ENCODE data around the gene DLL4. TPM values are rescaled to one million over a fixed set of nuclear protein-coding genes. Genes with fewer than 3 reads are reported as not detected.

DLL4 gene
- total and polyA plus RNA-seq, 9 donors = 2.6 to 15.7 (median 7.9) TPM

GRCh38 chr15:40911693-40912092 is 17.4 kb upstream of the DLL4 start:
- Histone ChIP-seq H3K27ac (no peak overlapping the region), H3K4me3 (no peak overlapping the region), H3K36me3 (no peaks in the 10 kb centered on the region), H3K9me3 (no peaks in the 10 kb centered on the region), H3K27me3 (no peaks in the 10 kb centered on the region), H3K4me1 (ENCODE audit: insufficient read depth) (peaks cover under 1% of the 10 kb centered on the region)
- no peak for DNase-seq
- intact Hi-C loops (cut with DNase I) = loop anchor here in 1 of 4 donors (10.0 kb wide), 1 partner anchor 113 kb away; no protein-coding TSS in a partner anchor
- 82 to 95% (median 93%) methylated on average over 2 of the region's 2 CpGs for WGBS, 3 donors
- TF ChIP-seq EP300 (IDR thresholded peaks at IDR 0.05) (no peak), CTCF (IDR thresholded peaks at IDR 0.05) (no peak), POLR2A (IDR thresholded peaks at IDR 0.05) (no peak)

DNA sequence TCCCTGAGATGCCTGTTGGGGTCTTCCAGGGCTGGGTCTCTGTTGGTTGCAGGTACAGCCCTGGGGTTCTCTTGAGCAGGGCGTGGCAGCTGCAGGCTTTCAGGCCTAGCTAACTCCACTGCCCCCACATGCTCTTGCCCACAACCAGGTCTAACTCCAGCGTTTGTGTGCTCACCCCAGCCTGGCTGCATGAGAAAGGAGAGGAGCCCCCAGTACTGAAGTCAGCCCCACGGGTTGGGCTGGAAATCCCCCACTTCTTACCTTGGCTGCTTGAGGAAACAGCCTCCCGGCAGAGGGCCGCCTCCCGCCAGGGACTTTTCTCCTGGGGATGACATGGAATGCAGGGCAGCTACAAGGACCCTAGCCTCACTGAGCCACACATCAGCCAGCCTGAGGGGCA is 16.7 kb upstream of the DLL4 start:
- Histone ChIP-seq H3K36me3 (no peaks in the 10 kb centered on the region), H3K4me1 (ENCODE audit: insufficient read depth) (no peaks in the 10 kb centered on the region), H3K27me3 (no peaks in the 10 kb centered on the region), H3K4me3 (no peak overlapping the region), H3K27ac (no peak overlapping the region), H3K9me3 (no peaks in the 10 kb centered on the region)
- TF ChIP-seq EP300 (IDR thresholded peaks at IDR 0.05) = no peak
- no peak for TF ChIP-seq POLR2A (IDR thresholded peaks at IDR 0.05)
- TF ChIP-seq CTCF (IDR thresholded peaks at IDR 0.05) = no peak
- intact Hi-C loops (cut with DNase I) = loop anchor here in 1 of 4 donors (10.0 kb wide), 1 partner anchor 112 kb away; no protein-coding TSS in a partner anchor
- DNase-seq = no peak
- 75 to 86% (median 77%) methylated on average over 6 of the region's 6 CpGs for WGBS, 3 donors

- no peaks in the 10 kb centered on the region for H3K4me1 ChIP-seq (ENCODE audit: insufficient read depth)
- no peaks in the 10 kb centered on the region for H3K9me3 ChIP-seq
- H3K27ac ChIP-seq = no peak overlapping the region
- no peak overlapping the region for H3K4me3 ChIP-seq
- intact Hi-C loops (cut with DNase I) = loop anchor here in 1 of 4 donors (10.0 kb wide), 1 partner anchor 111 kb away; no protein-coding TSS in a partner anchor
- TF ChIP-seq CTCF (IDR thresholded peaks at IDR 0.05) (no peak), POLR2A (IDR thresholded peaks at IDR 0.05) (no peak), EP300 (IDR thresholded peaks at IDR 0.05) (no peak)
- no peak for DNase-seq
- no peaks in the 10 kb centered on the region for H3K27me3 ChIP-seq
- no peaks in the 10 kb centered on the region for H3K36me3 ChIP-seq
- 95 to 96% (median 95%) methylated on average over 12 of the region's 12 CpGs for WGBS, 3 donors
Measured at GRCh38 chr15:40914013-40914412, 15.1 kb upstream of the DLL4 start.

DNA sequence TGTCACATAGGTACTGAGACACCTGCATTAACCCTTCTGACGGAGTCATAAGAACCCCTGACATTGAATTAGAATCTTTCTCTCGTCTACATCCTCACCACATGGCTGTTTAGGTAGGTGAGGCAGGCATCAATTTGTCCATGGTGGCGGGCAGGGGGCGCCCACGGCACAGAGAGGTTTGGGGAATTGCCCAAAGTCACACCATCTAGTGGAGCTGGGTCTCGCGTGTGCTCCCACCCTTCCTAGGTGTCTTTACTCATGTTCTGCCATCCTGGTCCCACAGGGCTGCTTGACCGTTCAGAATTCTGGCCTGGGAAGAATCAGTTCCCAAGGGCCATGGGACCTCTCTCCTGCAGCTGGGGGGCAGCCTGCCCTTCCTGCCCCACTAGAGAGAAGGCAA is 14.7 kb upstream of the DLL4 start:
- Histone ChIP-seq H3K9me3 (no peaks in the 10 kb centered on the region), H3K27me3 (no peaks in the 10 kb centered on the region), H3K4me3 (no peak overlapping the region), H3K27ac (no peak overlapping the region), H3K4me1 (ENCODE audit: insufficient read depth) (no peaks in the 10 kb centered on the region), H3K36me3 (no peaks in the 10 kb centered on the region)
- DNase-seq = no peak
- TF ChIP-seq POLR2A (IDR thresholded peaks at IDR 0.05) = no peak
- no peak for TF ChIP-seq EP300 (IDR thresholded peaks at IDR 0.05)
- TF ChIP-seq CTCF (IDR thresholded peaks at IDR 0.05) = no peak
- 86 to 92% (median 87%) methylated on average over 8 of the region's 8 CpGs for WGBS, 3 donors
- intact Hi-C loops (cut with DNase I) = loop anchor here in 1 of 4 donors (10.0 kb wide), 1 partner anchor 110 kb away; no protein-coding TSS in a partner anchor

Measured in ovary (tissue), 9 donors.